Measurements from ENCODE around the gene CD2AP.

CD2AP gene

GRCh38 chr6:47509937-47510336 lies 32.3 kb downstream of the CD2AP start:
- no peak for TF ChIP-seq CTCF (IDR thresholded peaks at IDR 0.05; ENCODE audit: low read depth, low read length)
- no peak for DNase-seq (ENCODE audit: extremely low read depth, low read depth)

GRCh38 chr6:47512872-47513271 lies 35.3 kb downstream of the CD2AP start:
- no peak for DNase-seq (ENCODE audit: extremely low read depth, low read depth)
- no peak for TF ChIP-seq CTCF (IDR thresholded peaks at IDR 0.05; ENCODE audit: low read depth, low read length)

GRCh38 chr6:47519279-47519678 lies 41.7 kb downstream of the CD2AP start:
- no peak for TF ChIP-seq CTCF (IDR thresholded peaks at IDR 0.05; ENCODE audit: low read depth, low read length)
- no peak for DNase-seq (ENCODE audit: extremely low read depth, low read depth)

GRCh38 chr6:47520282-47520681 lies 42.7 kb downstream of the CD2AP start:
- DNase-seq (ENCODE audit: extremely low read depth, low read depth) = no peak
- no peak for TF ChIP-seq CTCF (IDR thresholded peaks at IDR 0.05; ENCODE audit: low read depth, low read length)

GRCh38 chr6:47521961-47522360 lies 44.4 kb downstream of the CD2AP start:
- no peak for DNase-seq (ENCODE audit: extremely low read depth, low read depth)
- no peak for TF ChIP-seq CTCF (IDR thresholded peaks at IDR 0.05; ENCODE audit: low read depth, low read length)

GRCh38 chr6:47524136-47524845 lies 46.7 kb downstream of the CD2AP start:
- no peak for TF ChIP-seq CTCF (IDR thresholded peaks at IDR 0.05; ENCODE audit: low read depth, low read length)
- no peak for DNase-seq (ENCODE audit: extremely low read depth, low read depth)

- no peak for TF ChIP-seq CTCF (IDR thresholded peaks at IDR 0.05; ENCODE audit: low read depth, low read length)
- DNase-seq (ENCODE audit: extremely low read depth, low read depth) = no peak
Measured at GRCh38 chr6:47525330-47526057, 47.9 kb downstream of the CD2AP start.

Measured in AG09319 (cell line).